ENCODE measurements around the gene FAM240B. TPM values are rescaled to one million over a fixed set of nuclear protein-coding genes. Genes with fewer than 3 reads are reported as not detected.

FAM240B gene
- total and polyA plus RNA-seq, 2 experiments from 2014 or later = not detected

- Histone ChIP-seq H2AFZ (no peak overlapping the region), H3K79me2 (replicated peaks; ENCODE audit: insufficient read depth) (no peaks in the 10 kb centered on the region), H3K36me3 (ENCODE audit: insufficient read depth) (no peaks in the 10 kb centered on the region), H3K4me2 (no peak overlapping the region), H3K4me1 (ENCODE audit: insufficient read depth) (peaks cover 15% of the 10 kb centered on the region), H3K27me3 (ENCODE audit: insufficient read depth) (no peaks in the 10 kb centered on the region), H3F3A (replicated peaks; ENCODE audit: low read depth) (no peaks in the 10 kb centered on the region), H3K9me2 (ENCODE audit: insufficient read depth) (0 out of 2 replicates have a peak, but pooled peaks cover 2% of the 10 kb centered on the region), H4K20me1 (replicated peaks; ENCODE audit: insufficient read depth) (no peaks in the 10 kb centered on the region), H3K4me3 (no peak overlapping the region), H3K27ac (ENCODE audit: low read depth) (no peak overlapping the region)
- Mint-ChIP-seq H3K4me3 (no peak overlapping the region), H3K27me3 (ENCODE audit: insufficient read depth, low read depth, poor library complexity) (no peaks in the 10 kb centered on the region), H3K27ac (no peak overlapping the region), H3K9me3 (no peaks in the 10 kb centered on the region), H3K36me3 (ENCODE audit: low read depth) (peaks cover 3% of the 10 kb centered on the region; the same call in 2 of the 3 replicates), H3K4me1 (peaks cover 24% of the 10 kb centered on the region)
- DNase-seq (ENCODE audit: low spot score) (no peak), ATAC-seq (no peak)
- TF ChIP-seq CREB1 (CRISPR knock-in tag; IDR thresholded peaks at IDR 0.05; ENCODE audit: low read depth) (no peak), EZH2 (IDR thresholded peaks at IDR 0.05; ENCODE audit: low read depth, unreplicated experiment) (no peak), NANOG (IDR thresholded peaks at IDR 0.05; ENCODE audit: borderline replicate concordance) (no peak), EZH2phosphoT487 (IDR thresholded peaks at IDR 0.05; ENCODE audit: unreplicated experiment) (no peak)
These were observed 36.8 kb upstream of the FAM240B start for GRCh38 chr9:38756702-38757101.

- no peak overlapping the region for H3K4me2 ChIP-seq
- H3K9me3 Mint-ChIP-seq = no peaks in the 10 kb centered on the region; the same call in 2 of the 3 replicates
- TF ChIP-seq NANOG (IDR thresholded peaks at IDR 0.05; ENCODE audit: borderline replicate concordance) (no peak), EZH2phosphoT487 (IDR thresholded peaks at IDR 0.05; ENCODE audit: unreplicated experiment) (no peak), EZH2 (IDR thresholded peaks at IDR 0.05; ENCODE audit: low read depth, unreplicated experiment) (no peak)
These were observed 28.0 kb upstream of the FAM240B start for GRCh38 chr9:38747941-38748340.

GRCh38 chr9:38747067-38747466 lies 27.1 kb upstream of the FAM240B start:
- H3K4me3 ChIP-seq = no peak overlapping the region
- no peak for TF ChIP-seq NANOG (IDR thresholded peaks at IDR 0.05; ENCODE audit: borderline replicate concordance)
- no peak for TF ChIP-seq ZNF331 (CRISPR knock-in tag; IDR thresholded peaks at IDR 0.05; ENCODE audit: low read depth)
- TF ChIP-seq POLR2AphosphoS5 (IDR thresholded peaks at IDR 0.05; ENCODE audit: low read depth) = no peak
- TF ChIP-seq JUNB (IDR thresholded peaks at IDR 0.05; ENCODE audit: unreplicated experiment) = no peak
- TF ChIP-seq CREB1 (CRISPR knock-in tag; IDR thresholded peaks at IDR 0.05; ENCODE audit: low read depth) = no peak
- no peak for TF ChIP-seq EZH2phosphoT487 (IDR thresholded peaks at IDR 0.05; ENCODE audit: unreplicated experiment)
- H3F3A ChIP-seq (replicated peaks; ENCODE audit: low read depth) = no peaks in the 10 kb centered on the region
- Mint-ChIP-seq H3K4me1 (peaks cover 2% of the 10 kb centered on the region; the same call in 2 of the 3 replicates), H3K36me3 (ENCODE audit: low read depth) (peaks cover 2% of the 10 kb centered on the region; the same call in 1 of the 3 replicates), H3K27ac (no peak overlapping the region), H3K27me3 (ENCODE audit: insufficient read depth, low read depth, poor library complexity) (no peaks in the 10 kb centered on the region), H3K4me3 (no peak overlapping the region), H3K9me3 (no peaks in the 10 kb centered on the region; the same call in 2 of the 3 replicates)
- H3K79me2 ChIP-seq (replicated peaks; ENCODE audit: insufficient read depth) = no peaks in the 10 kb centered on the region
- no peak overlapping the region for H3K4me2 ChIP-seq
- no peak overlapping the region for H2AFZ ChIP-seq
- ATAC-seq (no peak), DNase-seq (ENCODE audit: low spot score) (no peak)
- H3K27ac ChIP-seq (ENCODE audit: low read depth) = no peak overlapping the region
- no peaks in the 10 kb centered on the region for H3K27me3 ChIP-seq (ENCODE audit: insufficient read depth)
- no peaks in the 10 kb centered on the region for H4K20me1 ChIP-seq (replicated peaks; ENCODE audit: insufficient read depth)
- H3K4me1 ChIP-seq (ENCODE audit: insufficient read depth) = no peaks in the 10 kb centered on the region
- no peaks in the 10 kb centered on the region for H3K36me3 ChIP-seq (ENCODE audit: insufficient read depth)
- H3K9me2 ChIP-seq (ENCODE audit: insufficient read depth) = 0 out of 2 replicates have a peak, but pooled peaks cover under 1% of the 10 kb centered on the region

More at GRCh38 chr9:38747941-38748340, 28.0 kb upstream of the FAM240B start:
- peaks cover 2% of the 10 kb centered on the region; the same call in 1 of the 3 replicates for H3K36me3 Mint-ChIP-seq (ENCODE audit: low read depth)
- Histone ChIP-seq H3K4me3 (no peak overlapping the region), H4K20me1 (replicated peaks; ENCODE audit: insufficient read depth) (no peaks in the 10 kb centered on the region), H3K27me3 (ENCODE audit: insufficient read depth) (no peaks in the 10 kb centered on the region), H3K9me2 (ENCODE audit: insufficient read depth) (0 out of 2 replicates have a peak, but pooled peaks cover 2% of the 10 kb centered on the region), H2AFZ (peak overlapping the region; percentile 32; the same call in 1 of the 2 replicates), H3F3A (replicated peaks; ENCODE audit: low read depth) (no peaks in the 10 kb centered on the region), H3K4me1 (ENCODE audit: insufficient read depth) (no peaks in the 10 kb centered on the region), H3K79me2 (replicated peaks; ENCODE audit: insufficient read depth) (no peaks in the 10 kb centered on the region), H3K36me3 (ENCODE audit: insufficient read depth) (no peaks in the 10 kb centered on the region), H3K27ac (ENCODE audit: low read depth) (no peak overlapping the region)
- DNase-seq (ENCODE audit: low spot score) (no peak), ATAC-seq (no peak)
- no peak overlapping the region for H3K27ac Mint-ChIP-seq
- H3K27me3 Mint-ChIP-seq (ENCODE audit: insufficient read depth, low read depth, poor library complexity) = no peaks in the 10 kb centered on the region
- peaks cover 7% of the 10 kb centered on the region; the same call in 2 of the 3 replicates for H3K4me1 Mint-ChIP-seq
- H3K4me3 Mint-ChIP-seq = no peak overlapping the region

Measured in GM23338 (cell line).